DOHH2 (cell line): ENCODE data around the gene SEMA5A.

Experiments used
- EZH2phosphoT487 ChIP-seq: fragments of 200-600 bp; sonication (generic); IDR thresholded peaks from 2 replicates; pipeline ENCODE4 v1.6.1; 2017; ENCODE audit warnings: borderline replicate concordance, mild to moderate bottlenecking, antibody characterized with exemption, low read length, moderate library complexity, mixed read lengths
- TF ChIP-seq, protein P1 (sequence below): fragments of 200-600 bp; sonication (generic); IDR thresholded peaks from one replicate; pipeline ENCODE4 v1.5.1; 2014; ENCODE audit warnings: antibody characterized with exemption, mild to moderate bottlenecking, low read depth, low read length; ENCODE audit not compliant: poor library complexity, severe bottlenecking

GRCh38 chr5:9452181-9452580, 93.7 kb downstream of the SEMA5A start:
- TF ChIP-seq, protein P1, sequence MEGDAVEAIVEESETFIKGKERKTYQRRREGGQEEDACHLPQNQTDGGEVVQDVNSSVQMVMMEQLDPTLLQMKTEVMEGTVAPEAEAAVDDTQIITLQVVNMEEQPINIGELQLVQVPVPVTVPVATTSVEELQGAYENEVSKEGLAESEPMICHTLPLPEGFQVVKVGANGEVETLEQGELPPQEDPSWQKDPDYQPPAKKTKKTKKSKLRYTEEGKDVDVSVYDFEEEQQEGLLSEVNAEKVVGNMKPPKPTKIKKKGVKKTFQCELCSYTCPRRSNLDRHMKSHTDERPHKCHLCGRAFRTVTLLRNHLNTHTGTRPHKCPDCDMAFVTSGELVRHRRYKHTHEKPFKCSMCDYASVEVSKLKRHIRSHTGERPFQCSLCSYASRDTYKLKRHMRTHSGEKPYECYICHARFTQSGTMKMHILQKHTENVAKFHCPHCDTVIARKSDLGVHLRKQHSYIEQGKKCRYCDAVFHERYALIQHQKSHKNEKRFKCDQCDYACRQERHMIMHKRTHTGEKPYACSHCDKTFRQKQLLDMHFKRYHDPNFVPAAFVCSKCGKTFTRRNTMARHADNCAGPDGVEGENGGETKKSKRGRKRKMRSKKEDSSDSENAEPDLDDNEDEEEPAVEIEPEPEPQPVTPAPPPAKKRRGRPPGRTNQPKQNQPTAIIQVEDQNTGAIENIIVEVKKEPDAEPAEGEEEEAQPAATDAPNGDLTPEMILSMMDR, result no peak
- no peak for TF ChIP-seq EZH2phosphoT487
